Ramos (cell line): ENCODE measurements around the gene GRB2.

Experiments
- in situ Hi-C: fragments of 300-500 bp; cut with MboI; formaldehyde crosslinking; loops from one replicate; pipeline ENCODE4 v1.14.3; 2022; ENCODE audit warnings: low sequenced_read_pairs; ENCODE audit not compliant: unreplicated experiment

Gene GRB2

GRCh38 chr17:75327757-75328156 is 77.7 kb downstream of the GRB2 start:
- in situ Hi-C loops: no loop called here

GRCh38 chr17:75326226-75326848 is 79.1 kb downstream of the GRB2 start:
- in situ Hi-C loops: no loop called here

GRCh38 chr17:75325827-75326225 is 79.7 kb downstream of the GRB2 start:
- in situ Hi-C loops: no loop called here

GRCh38 chr17:75325348-75325747 is 80.1 kb downstream of the GRB2 start:
- in situ Hi-C loops: no loop called here

GRCh38 chr17:75321506-75321905 is 84.0 kb downstream of the GRB2 start:
- in situ Hi-C loops: loop anchor here (5.0 kb wide), 1 partner anchor 91 kb away; no protein-coding TSS in a partner anchor

GRCh38 chr17:75319904-75320691 is 85.4 kb downstream of the GRB2 start:
- in situ Hi-C loops: loop anchor here (5.0 kb wide), 1 partner anchor 92 kb away; no protein-coding TSS in a partner anchor

- in situ Hi-C loops: no loop called here
Measured at GRCh38 chr17:75318615-75319222, 86.8 kb downstream of the GRB2 start.

- in situ Hi-C loops: no loop called here
Measured at GRCh38 chr17:75318211-75318610, 87.3 kb downstream of the GRB2 start.

- in situ Hi-C loops: no loop called here
Measured at GRCh38 chr17:75317671-75318070, 87.8 kb downstream of the GRB2 start.

- in situ Hi-C loops: no loop called here
Measured at GRCh38 chr17:75316253-75316652, 89.2 kb downstream of the GRB2 start.

- in situ Hi-C loops: no loop called here
Measured at GRCh38 chr17:75315541-75316243, 89.8 kb downstream of the GRB2 start.

- in situ Hi-C loops: no loop called here
Measured at GRCh38 chr17:75313941-75314551, 91.4 kb downstream of the GRB2 start.

GRCh38 chr17:75308732-75309629 is 96.5 kb downstream of the GRB2 start:
- in situ Hi-C loops: no loop called here

- in situ Hi-C loops: no loop called here
Measured at GRCh38 chr17:75307957-75308731, 97.3 kb downstream of the GRB2 start.

- in situ Hi-C loops: no loop called here
Measured at GRCh38 chr17:75301502-75302206, 103.8 kb downstream of the GRB2 start.

GRCh38 chr17:75301049-75301448 is 104.4 kb downstream of the GRB2 start:
- in situ Hi-C loops: no loop called here

- in situ Hi-C loops: no loop called here
Measured at GRCh38 chr17:75300280-75300679, 105.2 kb downstream of the GRB2 start.
